ENCODE measurements around the gene RSRC1.
"Not testable (repeated sequence)": the region's sequence is repeated elsewhere in the genome, so short reads cannot be mapped to it uniquely, and the experiment has no call there.

RSRC1 gene

DNA sequence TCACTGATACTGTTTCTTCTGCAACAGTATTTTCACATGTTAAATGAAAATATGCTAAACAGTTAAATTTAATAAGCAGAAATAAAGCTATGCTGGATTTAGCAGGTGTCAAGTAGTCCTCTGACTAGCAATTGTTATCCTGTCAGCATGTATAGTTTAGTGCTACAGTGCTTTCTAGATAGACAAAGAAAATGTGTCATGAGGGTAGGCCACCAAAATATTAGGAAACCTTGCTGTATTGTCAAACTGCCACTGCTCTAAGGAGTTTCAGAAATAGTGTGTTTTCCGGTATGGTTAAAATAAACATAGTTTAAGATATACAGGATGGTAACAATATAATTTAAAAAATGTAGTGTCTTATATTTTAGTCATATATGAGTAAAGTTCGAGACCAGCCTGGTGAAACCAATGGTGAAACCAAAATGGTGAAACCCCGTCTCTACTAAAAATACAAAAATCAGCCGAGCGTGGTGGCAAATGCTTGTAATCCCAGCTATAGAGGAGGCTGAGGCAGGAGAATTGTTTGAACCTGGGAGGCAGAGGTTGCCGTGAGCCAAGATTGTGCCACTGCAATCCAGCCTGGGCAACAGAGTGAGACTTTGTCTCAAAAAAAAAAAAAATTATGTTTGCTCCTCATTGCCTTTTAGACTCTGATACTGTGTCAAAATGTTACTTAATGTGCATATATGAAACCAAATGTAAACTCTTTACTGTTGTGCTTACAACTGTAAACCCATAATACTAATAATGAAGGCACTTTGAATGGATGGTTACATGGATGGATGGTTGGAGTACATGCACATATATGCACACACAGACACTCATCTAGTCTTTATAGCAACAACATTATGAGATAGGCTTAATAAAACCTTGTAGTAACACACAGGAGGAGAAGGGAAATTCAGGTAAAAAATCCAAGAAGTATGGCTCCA lies 204.8 kb downstream of the RSRC1 start:
- TF ChIP-seq, protein P1, sequence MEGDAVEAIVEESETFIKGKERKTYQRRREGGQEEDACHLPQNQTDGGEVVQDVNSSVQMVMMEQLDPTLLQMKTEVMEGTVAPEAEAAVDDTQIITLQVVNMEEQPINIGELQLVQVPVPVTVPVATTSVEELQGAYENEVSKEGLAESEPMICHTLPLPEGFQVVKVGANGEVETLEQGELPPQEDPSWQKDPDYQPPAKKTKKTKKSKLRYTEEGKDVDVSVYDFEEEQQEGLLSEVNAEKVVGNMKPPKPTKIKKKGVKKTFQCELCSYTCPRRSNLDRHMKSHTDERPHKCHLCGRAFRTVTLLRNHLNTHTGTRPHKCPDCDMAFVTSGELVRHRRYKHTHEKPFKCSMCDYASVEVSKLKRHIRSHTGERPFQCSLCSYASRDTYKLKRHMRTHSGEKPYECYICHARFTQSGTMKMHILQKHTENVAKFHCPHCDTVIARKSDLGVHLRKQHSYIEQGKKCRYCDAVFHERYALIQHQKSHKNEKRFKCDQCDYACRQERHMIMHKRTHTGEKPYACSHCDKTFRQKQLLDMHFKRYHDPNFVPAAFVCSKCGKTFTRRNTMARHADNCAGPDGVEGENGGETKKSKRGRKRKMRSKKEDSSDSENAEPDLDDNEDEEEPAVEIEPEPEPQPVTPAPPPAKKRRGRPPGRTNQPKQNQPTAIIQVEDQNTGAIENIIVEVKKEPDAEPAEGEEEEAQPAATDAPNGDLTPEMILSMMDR (IDR thresholded peaks at IDR 0.05; ENCODE audit: low read length), result no peak
- TF ChIP-seq EZH2 (IDR thresholded peaks at IDR 0.05; ENCODE audit: borderline replicate concordance, low read length), result no peak
- Histone ChIP-seq H4K20me1 (ENCODE audit: insufficient read depth, low read length) (no peaks in the 10 kb centered on the region), H3K9ac (ENCODE audit: low read length) (no peak overlapping the region), H3K36me3 (ENCODE audit: insufficient read depth, low read length) (no peaks in the 10 kb centered on the region; the same call in 1 of the 2 replicates), H3K27me3 (ENCODE audit: insufficient read depth, low read length) (no peaks in the 10 kb centered on the region), H3K9me2 (ENCODE audit: low read depth, low read length) (no peaks in the 10 kb centered on the region), H3K9me3 (ENCODE audit: low read length) (no peaks in the 10 kb centered on the region), H3K79me2 (ENCODE audit: insufficient read depth, low read length) (no peaks in the 10 kb centered on the region), H2AFZ (ENCODE audit: low read length) (no peak overlapping the region), H3K4me1 (ENCODE audit: insufficient read depth, low read length, severe bottlenecking) (peaks cover 6% of the 10 kb centered on the region), H3F3A (ENCODE audit: insufficient read depth, low read length) (no peaks in the 10 kb centered on the region), H3K4me3 (ENCODE audit: low read depth, low read length, poor library complexity, severe bottlenecking) (no peak overlapping the region), H3K27ac (ENCODE audit: low read depth, low read length, poor library complexity, severe bottlenecking) (no peak overlapping the region), H3K4me2 (ENCODE audit: low read length) (no peak overlapping the region)

DNA sequence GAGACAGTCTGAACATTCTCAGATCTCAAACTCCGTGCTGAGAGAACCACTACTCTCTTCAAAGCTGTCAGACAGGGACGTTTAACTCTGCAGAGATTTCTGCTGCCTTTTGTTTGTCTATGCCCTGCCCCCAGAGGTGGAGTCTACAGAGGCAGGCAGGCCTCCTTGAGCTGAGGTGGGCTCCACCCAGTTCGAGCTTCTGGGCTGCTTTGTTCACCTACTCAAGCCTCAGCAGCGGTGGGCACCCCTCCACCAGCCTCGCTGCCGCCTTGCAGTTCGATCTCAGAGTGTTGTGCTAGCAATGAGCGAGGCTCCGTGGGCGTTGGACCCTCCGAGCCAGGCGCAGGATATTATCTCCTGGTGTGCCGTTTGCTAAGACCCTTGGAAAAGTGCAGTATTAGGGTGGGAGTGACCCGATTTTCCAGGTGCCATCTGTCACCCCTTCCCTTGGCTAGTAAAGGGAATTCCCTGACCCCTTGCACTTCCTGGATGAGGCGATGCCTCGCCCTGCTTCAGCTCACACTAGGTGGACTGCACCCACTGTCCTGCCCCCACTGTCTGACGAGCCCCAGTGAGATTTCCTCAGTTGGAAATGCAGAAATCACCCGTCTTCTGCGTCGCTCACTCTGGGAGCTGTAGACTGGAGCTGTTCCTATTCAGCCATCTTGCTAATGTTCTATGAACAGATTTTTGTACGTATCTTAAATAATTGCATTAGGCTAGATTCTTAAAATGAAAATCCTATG lies 220.0 kb downstream of the RSRC1 start:
- H3K4me3 ChIP-seq (ENCODE audit: low read depth, low read length, poor library complexity, severe bottlenecking); H2AFZ ChIP-seq (ENCODE audit: low read length); H3F3A ChIP-seq (ENCODE audit: insufficient read depth, low read length); H3K27me3 ChIP-seq (ENCODE audit: insufficient read depth, low read length); H3K9me2 ChIP-seq (ENCODE audit: low read depth, low read length); H4K20me1 ChIP-seq (ENCODE audit: insufficient read depth, low read length); H3K9me3 ChIP-seq (ENCODE audit: low read length); H3K36me3 ChIP-seq (ENCODE audit: insufficient read depth, low read length); H3K79me2 ChIP-seq (ENCODE audit: insufficient read depth, low read length); H3K27ac ChIP-seq (ENCODE audit: low read depth, low read length, poor library complexity, severe bottlenecking); H3K9ac ChIP-seq (ENCODE audit: low read length); H3K4me1 ChIP-seq (ENCODE audit: insufficient read depth, low read length, severe bottlenecking); H3K4me2 ChIP-seq (ENCODE audit: low read length): not testable (repeated sequence)

DNA sequence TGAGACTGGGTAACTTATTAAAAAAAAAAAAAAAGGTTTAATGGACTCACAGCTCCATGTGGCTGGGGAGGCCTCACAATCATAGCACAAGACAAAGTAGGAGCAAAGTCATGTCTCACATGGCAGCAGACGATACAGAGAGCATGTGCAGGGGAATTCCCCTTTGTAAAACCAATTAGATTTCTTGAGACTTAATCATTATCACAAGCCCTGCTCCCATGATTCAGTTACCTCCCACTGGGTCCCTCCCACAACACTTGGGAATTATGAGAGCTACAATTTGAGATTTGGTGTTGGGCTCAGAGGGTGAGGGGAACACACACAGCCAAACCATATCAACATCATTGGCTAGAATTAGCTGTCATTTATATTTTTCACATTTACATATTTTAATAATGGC lies 221.0 kb downstream of the RSRC1 start:
- Histone ChIP-seq H3K4me1 (ENCODE audit: insufficient read depth, low read length, severe bottlenecking) (no peaks in the 10 kb centered on the region), H3F3A (ENCODE audit: insufficient read depth, low read length) (no peaks in the 10 kb centered on the region), H3K4me3 (ENCODE audit: low read depth, low read length, poor library complexity, severe bottlenecking) (no peak overlapping the region), H3K27ac (ENCODE audit: low read depth, low read length, poor library complexity, severe bottlenecking) (no peak overlapping the region), H3K9ac (ENCODE audit: low read length) (no peak overlapping the region), H3K27me3 (ENCODE audit: insufficient read depth, low read length) (no peaks in the 10 kb centered on the region), H3K79me2 (ENCODE audit: insufficient read depth, low read length) (no peaks in the 10 kb centered on the region), H3K4me2 (ENCODE audit: low read length) (no peak overlapping the region), H2AFZ (ENCODE audit: low read length) (no peak overlapping the region), H4K20me1 (ENCODE audit: insufficient read depth, low read length) (no peaks in the 10 kb centered on the region), H3K9me2 (ENCODE audit: low read depth, low read length) (0 out of 2 replicates have a peak, but pooled peaks cover 3% of the 10 kb centered on the region), H3K36me3 (ENCODE audit: insufficient read depth, low read length) (no peaks in the 10 kb centered on the region), H3K9me3 (ENCODE audit: low read length) (no peaks in the 10 kb centered on the region)
- TF ChIP-seq, protein P1 (IDR thresholded peaks at IDR 0.05; ENCODE audit: low read length), result no peak
- no peak for TF ChIP-seq EZH2 (IDR thresholded peaks at IDR 0.05; ENCODE audit: borderline replicate concordance, low read length)
